NCI-H748 (cell line): ENCODE results near the gene RNF6.
A peak's percentile ranks its signal among the peaks of the same experiment; 100 is the strongest.

Experiments used
- DNase-seq: peaks from one replicate; lab custom pipeline; 2025; ENCODE audit not compliant: unreplicated experiment; lab: John Stamatoyannopoulos, UW

Gene RNF6

DNA sequence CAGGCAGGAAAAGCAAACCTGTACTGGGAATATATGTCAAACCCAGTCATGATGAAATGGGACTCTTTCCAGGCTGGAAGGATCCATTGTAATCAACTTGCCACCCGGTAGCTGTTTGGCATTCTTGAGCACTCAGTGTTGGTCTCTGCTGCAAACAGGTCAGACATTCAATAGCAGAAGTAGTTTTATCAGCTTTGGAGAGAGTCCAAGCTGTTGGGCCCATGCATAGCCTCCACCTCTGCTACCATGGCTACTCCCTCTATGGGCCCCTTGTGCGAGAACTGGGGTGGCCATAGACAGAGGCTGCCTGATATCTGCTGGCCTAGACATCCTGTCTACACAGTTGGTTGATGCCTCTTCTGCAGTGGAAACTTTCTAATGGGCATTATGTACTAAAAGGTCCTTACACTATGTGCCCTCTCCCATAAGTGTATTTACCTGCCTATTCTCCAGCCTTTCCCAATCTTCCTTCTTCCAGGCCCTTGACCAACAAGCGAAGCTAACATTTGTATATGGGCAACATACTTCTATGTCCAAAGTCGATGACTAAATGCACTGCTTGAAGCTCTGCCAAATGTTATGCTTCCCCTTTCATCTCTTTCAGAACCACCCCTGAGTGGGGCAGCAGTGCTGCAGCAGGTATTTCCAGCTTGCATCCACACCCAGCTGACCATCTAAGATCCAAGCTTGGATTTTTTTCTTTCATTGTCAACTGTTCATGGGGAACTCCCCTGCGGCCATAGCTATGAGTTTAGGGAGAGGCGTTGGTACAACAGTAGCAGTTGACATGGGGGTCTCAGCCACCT is 5.3 kb upstream of the RNF6 start:
- no peak for DNase-seq

- DNase-seq, result no peak
Measured at GRCh38 chr13:26225896-26226617, 3.9 kb upstream of the RNF6 start.

DNA sequence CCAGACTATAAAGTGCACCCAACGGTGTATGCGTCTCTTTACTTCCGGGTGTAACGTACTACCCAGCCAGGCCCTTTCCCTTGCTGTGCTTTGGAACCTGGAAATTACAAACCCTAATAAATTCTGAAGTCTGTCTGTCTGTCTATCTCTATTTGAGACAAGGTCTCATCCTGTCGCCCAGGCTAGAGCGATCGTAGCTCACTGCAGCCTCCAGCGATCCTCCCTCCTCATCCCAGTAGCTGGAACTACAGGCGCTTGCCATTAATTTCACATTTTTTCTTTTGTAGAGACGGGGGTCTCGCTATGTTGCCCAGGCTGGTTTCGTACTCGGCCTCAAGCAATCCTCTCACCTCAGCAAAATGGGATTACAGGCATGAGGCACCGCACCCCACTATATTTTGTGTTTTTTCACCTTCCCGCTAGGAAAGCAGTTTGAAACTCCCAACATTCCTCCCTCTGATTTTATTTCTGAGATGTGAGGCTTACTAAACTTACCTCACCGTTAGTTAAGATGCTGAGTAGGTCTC is 469 bp upstream of the RNF6 start:
- no peak for DNase-seq

- peak; percentile 88 for DNase-seq
Measured at GRCh38 chr13:26221399-26221720, 754 bp downstream of the RNF6 start.

- DNase-seq, result no peak
Measured at GRCh38 chr13:26220575-26220974, 1.5 kb downstream of the RNF6 start.

DNA sequence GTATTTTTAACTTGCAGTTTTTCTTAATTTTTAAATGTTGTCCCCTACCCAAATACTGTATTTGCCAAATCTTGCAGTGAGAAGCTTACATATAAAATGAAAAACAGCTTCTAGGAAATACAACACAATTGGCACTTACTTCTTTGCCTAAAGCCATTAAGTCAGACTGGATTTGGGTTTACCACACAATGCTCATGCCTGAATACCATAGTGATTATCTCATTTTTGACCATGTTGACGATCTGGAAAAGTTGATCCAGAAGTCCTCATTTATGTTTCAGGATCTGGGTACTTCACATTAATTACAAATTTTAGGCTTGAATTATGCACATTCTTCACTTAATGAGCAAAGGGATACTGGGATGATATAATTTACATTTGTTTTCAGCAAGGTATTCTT is 2.4 kb downstream of the RNF6 start:
- no peak for DNase-seq

GRCh38 chr13:26216042-26216441 is 6.1 kb downstream of the RNF6 start:
- DNase-seq, result no peak

DNA sequence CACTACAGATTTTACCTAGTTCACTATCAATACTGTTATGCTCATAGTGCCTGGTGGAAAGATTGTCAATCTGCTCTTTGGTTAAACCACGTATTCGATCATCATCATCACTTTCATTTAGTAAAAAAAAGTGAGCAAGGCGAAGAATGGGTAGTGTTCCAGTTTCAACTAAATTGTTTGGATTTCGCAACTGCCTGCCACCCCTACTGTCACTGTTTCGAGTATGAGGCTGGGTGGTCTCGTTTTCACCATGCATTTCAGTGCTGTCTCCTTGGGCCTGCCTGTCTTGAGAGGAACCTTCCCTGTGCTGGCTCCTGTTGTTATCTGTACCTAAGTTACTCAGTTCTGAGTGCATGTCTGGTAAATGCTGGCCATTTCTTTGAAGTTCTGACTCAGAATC is 8.1 kb downstream of the RNF6 start:
- no peak for DNase-seq

- no peak for DNase-seq
Measured at GRCh38 chr13:26213345-26213744, 8.8 kb downstream of the RNF6 start.

DNA sequence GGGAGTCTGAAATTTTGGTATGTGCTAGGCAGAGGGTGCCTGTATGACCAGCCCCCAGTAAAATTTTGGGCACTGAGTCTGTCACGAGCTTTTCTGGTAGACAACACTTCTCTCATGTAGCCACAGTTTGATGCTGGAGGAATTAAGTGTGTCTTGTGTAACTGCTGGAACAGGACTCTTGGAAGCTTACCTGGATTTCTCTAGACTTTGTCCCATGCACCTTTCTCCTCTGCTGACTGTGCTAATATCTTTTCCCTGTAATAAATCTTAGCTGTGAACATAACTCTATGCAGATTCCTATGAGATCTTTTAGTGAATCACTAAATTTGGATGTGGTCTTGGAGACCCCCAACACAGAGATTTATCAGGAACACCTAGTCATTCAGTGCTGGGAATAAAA is 13.8 kb downstream of the RNF6 start:
- no peak for DNase-seq

DNA sequence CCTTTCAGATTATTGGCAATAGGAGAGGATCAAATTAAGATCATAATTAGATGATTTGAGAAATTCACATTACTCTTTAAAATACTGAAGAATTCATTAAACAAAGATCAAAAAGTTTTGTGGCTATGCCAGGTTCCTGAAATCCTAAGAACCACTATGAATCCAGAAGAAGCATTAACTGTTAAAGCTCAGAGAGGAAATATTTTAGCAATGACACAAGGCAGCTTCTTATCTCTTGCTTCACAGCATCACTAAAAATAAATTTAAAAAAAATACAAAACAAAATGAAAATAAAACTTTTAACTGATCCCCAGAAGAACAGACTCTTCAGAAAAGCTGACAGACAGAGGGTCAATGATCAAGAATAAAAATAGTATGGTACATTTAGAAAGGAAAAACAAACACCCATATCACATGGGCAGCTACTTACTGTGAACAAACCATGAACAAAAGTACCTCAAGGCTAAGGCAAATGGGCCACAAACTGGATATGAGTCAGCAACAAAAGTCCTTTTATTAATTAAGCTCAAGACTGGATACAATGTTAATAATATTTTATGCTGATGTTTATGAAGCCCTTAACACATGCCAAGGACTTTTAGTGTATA is 19.6 kb downstream of the RNF6 start:
- no peak for DNase-seq

DNA sequence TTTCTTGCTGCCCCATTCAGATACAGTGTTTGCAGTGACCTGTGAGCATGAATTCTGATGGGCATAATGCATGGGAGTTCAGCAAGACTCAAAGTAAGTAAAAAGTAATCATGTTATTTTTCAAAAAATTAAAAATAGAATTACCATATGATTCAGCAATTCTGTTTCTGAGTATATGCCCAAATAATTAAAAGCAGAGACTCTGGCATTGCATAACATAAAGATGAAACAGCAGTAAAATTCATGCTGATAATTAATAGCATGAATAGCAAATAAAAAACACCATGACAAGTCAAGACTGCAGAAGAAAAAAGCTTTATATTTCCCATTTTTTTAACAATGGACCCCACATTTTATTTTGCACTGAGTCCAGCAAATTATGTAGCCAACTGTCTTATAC is 21.3 kb downstream of the RNF6 start:
- no peak for DNase-seq

GRCh38 chr13:26198116-26198515 is 24.0 kb downstream of the RNF6 start:
- no peak for DNase-seq

DNA sequence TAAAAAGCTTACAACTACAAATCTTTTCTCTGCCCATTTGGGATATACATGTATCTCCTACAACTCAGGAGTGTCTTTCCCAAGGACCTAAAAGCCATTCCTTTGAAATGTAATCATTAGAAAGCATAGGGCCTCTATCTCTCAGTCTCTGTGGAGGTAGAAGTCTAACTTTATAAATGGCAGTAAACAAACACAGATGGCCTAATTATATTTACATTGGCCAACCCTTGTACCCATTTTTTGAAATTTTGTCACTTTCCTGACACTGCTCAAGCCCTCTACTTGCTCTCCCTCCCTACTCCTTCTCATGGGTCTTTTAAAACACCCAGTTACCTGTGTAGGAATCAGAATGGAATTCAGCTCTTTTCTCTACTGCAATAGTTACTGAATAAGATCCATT is 24.8 kb downstream of the RNF6 start:
- no peak for DNase-seq

GRCh38 chr13:26186995-26187394 is 35.1 kb downstream of the RNF6 start:
- DNase-seq, result no peak

DNA sequence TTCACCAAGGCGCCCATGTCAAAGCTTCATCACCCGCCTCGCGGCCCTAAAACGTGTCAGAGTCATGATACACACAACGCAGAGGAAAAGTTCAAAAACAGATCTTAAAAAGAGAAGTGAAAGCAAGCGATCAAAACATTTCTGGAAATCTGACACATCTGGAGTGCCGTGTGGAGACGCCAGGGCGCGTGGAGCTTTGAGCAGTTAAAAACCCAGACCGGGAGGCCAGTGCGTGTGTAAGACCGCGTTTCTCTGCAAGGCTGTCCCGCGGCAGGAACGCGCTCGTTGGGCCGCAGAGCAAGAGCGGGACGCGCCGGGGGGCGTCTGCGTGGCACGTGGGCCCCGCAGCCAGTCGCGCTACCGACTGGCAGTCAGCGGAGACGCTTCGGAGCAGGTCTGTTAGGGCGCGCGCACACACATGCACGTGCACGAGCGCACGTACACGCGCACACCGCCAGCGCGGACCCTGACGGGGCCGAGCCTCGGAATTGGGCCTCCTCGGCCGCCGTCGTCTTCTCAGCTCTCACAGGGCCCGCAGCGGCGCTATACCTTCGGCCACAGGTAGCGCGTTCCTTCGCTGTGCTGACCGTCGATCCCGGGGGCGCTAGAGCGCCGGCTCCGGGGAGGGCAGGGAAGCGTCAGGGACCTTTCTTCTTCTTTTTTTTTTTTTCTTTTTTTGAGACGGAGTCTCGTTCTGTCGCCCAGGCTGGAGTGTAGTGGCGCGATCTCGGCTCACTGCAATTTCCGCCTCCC is 35.8 kb downstream of the RNF6 start:
- peak; percentile 99 for DNase-seq

GRCh38 chr13:26185720-26186117 is 36.4 kb downstream of the RNF6 start:
- no peak for DNase-seq

DNA sequence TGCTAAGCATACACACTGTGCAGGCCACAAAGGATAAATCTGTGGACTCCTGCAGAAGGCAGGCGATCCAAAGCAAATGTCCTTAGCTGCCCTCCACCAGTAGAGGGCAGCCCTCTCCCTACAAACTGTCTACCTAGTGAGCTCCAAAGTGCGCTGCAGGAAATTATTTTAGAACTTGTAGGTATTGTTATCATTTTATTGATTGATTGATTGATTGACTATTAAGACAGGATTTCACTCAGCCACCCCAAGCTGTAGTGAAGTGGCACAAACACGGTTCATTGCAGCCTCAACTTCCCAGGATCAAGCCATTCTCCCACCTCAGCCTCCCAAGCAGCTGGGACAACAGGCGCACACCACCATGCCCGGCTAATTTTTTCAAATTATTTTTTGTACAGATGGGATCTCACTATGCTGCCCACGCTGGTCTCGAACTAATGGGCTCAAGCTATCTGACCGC is 37.3 kb downstream of the RNF6 start:
- DNase-seq, result peak; percentile 88

DNA sequence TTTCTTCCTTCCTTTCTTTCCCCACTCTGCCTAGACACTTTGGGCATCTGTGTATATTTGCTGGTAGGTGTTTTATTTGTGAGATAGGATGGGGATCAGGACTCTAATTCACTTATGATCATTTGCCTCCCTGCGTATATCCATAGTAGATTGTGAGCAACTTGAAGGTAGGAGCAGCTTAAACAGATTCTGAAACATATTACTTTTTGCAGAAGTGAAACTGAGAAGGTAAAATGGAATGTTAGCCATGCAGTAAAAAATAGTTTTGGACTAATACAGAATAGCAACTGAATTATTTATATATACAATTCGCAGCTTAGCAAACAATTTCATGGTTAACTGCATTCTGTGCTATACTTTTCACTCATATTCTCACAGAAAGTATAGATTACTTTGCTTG is 38.7 kb downstream of the RNF6 start:
- DNase-seq, result no peak

DNA sequence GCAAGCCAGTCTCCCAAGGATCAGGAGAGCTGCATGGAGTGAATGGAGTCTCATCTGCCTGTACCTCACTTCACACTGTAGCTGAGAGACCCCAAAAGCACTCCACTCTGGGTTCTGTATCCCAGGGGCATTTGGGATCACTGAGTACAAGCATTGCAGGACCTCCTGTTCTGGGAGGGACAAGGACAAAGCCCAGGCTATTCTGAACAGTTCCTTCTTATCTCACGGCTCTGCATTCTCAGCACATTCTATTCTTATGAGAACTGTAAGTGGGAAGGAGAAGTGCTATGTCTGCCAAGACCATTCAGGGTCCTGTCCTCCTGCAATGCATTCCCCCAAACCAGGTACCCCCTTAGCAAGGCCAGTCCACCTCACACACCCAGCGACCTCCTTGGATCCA is 42.8 kb downstream of the RNF6 start:
- DNase-seq, result no peak

DNA sequence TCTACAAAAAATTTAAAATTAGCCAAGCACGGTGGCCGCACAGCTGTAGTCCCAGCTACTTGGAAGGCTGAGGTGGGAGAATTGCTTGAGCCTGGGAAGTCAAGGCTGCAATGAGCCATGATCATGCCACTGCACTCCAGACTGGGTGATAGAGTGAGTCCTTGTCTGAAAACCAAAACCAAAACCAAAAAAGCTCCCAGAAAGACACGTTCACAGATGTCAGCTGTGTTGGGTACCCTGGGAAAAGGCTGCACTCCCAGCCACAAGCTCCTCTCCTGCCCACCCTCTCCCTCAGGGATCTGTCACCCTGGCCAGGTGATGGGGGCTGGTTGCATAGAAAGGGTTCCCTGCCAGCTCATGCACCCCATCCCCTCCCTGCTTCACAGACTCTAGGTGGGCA is 53.3 kb downstream of the RNF6 start:
- no peak for DNase-seq
